ENCODE measurements around the gene MTNR1A.

The MTNR1A gene

GRCh38 chr4:186554914-186555827 is at the start of gene MTNR1A:
TSS of gene MTNR1A (minus strand) at chr4:186555567. CDS start at chr4:186555365, 202 bp downstream.
- DNase-seq (ENCODE audit: low read depth in 2 of 2, low spot score in 1 of 2), result no peak

GRCh38 chr4:186604124-186604807 is 48.9 kb upstream of the MTNR1A start:
- DNase-seq (ENCODE audit: low read depth in 2 of 2, low spot score in 1 of 2), result no peak

GRCh38 chr4:186602978-186603377 is 47.6 kb upstream of the MTNR1A start:
- DNase-seq (ENCODE audit: low read depth in 2 of 2, low spot score in 1 of 2), result no peak

GRCh38 chr4:186599483-186599882 is 44.1 kb upstream of the MTNR1A start:
- DNase-seq (ENCODE audit: low read depth in 2 of 2, low spot score in 1 of 2), result no peak

- DNase-seq (ENCODE audit: low read depth in 2 of 2, low spot score in 1 of 2), result no peak
These were observed 43.3 kb upstream of the MTNR1A start for GRCh38 chr4:186598686-186599085.

GRCh38 chr4:186596850-186597390 is 41.6 kb upstream of the MTNR1A start:
- no peak for DNase-seq (ENCODE audit: low read depth in 2 of 2, low spot score in 1 of 2)

- DNase-seq (ENCODE audit: low read depth in 2 of 2, low spot score in 1 of 2), result no peak
These were observed 41.0 kb upstream of the MTNR1A start for GRCh38 chr4:186596346-186596745.

- no peak for DNase-seq (ENCODE audit: low read depth in 2 of 2, low spot score in 1 of 2)
These were observed 38.2 kb upstream of the MTNR1A start for GRCh38 chr4:186593587-186593973.

- DNase-seq (ENCODE audit: low read depth in 2 of 2, low spot score in 1 of 2), result no peak
These were observed 37.7 kb upstream of the MTNR1A start for GRCh38 chr4:186592966-186593586.

GRCh38 chr4:186592445-186592844 is 37.1 kb upstream of the MTNR1A start:
- no peak for DNase-seq (ENCODE audit: low read depth in 2 of 2, low spot score in 1 of 2)

GRCh38 chr4:186591651-186592050 is 36.3 kb upstream of the MTNR1A start:
- no peak for DNase-seq (ENCODE audit: low read depth in 2 of 2, low spot score in 1 of 2)

GRCh38 chr4:186588503-186588902 is 33.1 kb upstream of the MTNR1A start:
- DNase-seq (ENCODE audit: low read depth in 2 of 2, low spot score in 1 of 2), result no peak

GRCh38 chr4:186587416-186588018 is 32.1 kb upstream of the MTNR1A start:
- peak; percentile 20 to 42 for DNase-seq (ENCODE audit: low read depth in 2 of 2, low spot score in 1 of 2)

- DNase-seq (ENCODE audit: low read depth in 2 of 2, low spot score in 1 of 2), result no peak
These were observed 30.8 kb upstream of the MTNR1A start for GRCh38 chr4:186586205-186586604.

GRCh38 chr4:186584912-186585311 is 29.5 kb upstream of the MTNR1A start:
- no peak for DNase-seq (ENCODE audit: low read depth in 2 of 2, low spot score in 1 of 2)

- no peak for DNase-seq (ENCODE audit: low read depth in 2 of 2, low spot score in 1 of 2)
These were observed 26.1 kb upstream of the MTNR1A start for GRCh38 chr4:186581421-186581820.

- no peak for DNase-seq (ENCODE audit: low read depth in 2 of 2, low spot score in 1 of 2)
These were observed 25.3 kb upstream of the MTNR1A start for GRCh38 chr4:186580669-186581068.

- DNase-seq (ENCODE audit: low read depth in 2 of 2, low spot score in 1 of 2), result no peak
These were observed 15.0 kb upstream of the MTNR1A start for GRCh38 chr4:186570193-186570996.

GRCh38 chr4:186569533-186570192 is 14.3 kb upstream of the MTNR1A start:
- DNase-seq (ENCODE audit: low read depth in 2 of 2, low spot score in 1 of 2), result no peak

- DNase-seq (ENCODE audit: low read depth in 2 of 2, low spot score in 1 of 2), result no peak
These were observed 10.7 kb upstream of the MTNR1A start for GRCh38 chr4:186566068-186566467.

Measured in stimulated activated CD8-positive, alpha-beta memory T cell treated with anti-CD3 and anti-CD28 coated beads, Interleukin-4, amount 100 ng/mL, for 1 hour (primary cell).